Parathyroid adenoma (tissue), 2 donors: ENCODE results near the gene COMT.

Experiments used
- H2AFZ ChIP-seq: fragments of 300-600 bp; sonication (generic); one replicate; pipeline ENCODE4 v1.7.0; 2017; ENCODE audit warnings: antibody characterized with exemption, mild to moderate bottlenecking
- H3K27ac ChIP-seq: fragments of 300-600 bp; sonication (generic); one replicate; pipeline ENCODE4 v1.7.0; 2017
- H3K27me3 ChIP-seq: fragments of 300-600 bp; sonication (generic); one replicate; pipeline ENCODE4 v1.7.0; 2017; ENCODE audit warnings: low read length; ENCODE audit not compliant: control insufficient read depth, insufficient read depth
- H3K36me3 ChIP-seq: fragments of 300-600 bp; sonication (generic); one replicate; pipeline ENCODE4 v1.7.0; 2017; ENCODE audit warnings: low read length; ENCODE audit not compliant: control insufficient read depth, insufficient read depth
- H3K4me1 ChIP-seq: fragments of 300-600 bp; sonication (generic); one replicate; pipeline ENCODE4 v1.7.0; 2017; ENCODE audit warnings: control low read depth
- H3K4me2 ChIP-seq: fragments of 300-600 bp; sonication (generic); one replicate; pipeline ENCODE4 v1.7.0; 2017; ENCODE audit warnings: low read length
- H3K4me3 ChIP-seq: fragments of 300-600 bp; sonication (generic); one replicate; pipeline ENCODE4 v1.7.0; 2017; ENCODE audit warnings: low read depth, low read length
- H3K79me2 ChIP-seq: fragments of 300-600 bp; sonication (generic); one replicate; pipeline ENCODE4 v1.7.0; 2017; ENCODE audit warnings: control low read depth
- H3K9ac ChIP-seq: fragments of 300-600 bp; sonication (generic); one replicate; pipeline ENCODE4 v1.7.0; 2017; ENCODE audit warnings: mild to moderate bottlenecking
- H3K9me3 ChIP-seq: fragments of 300-600 bp; sonication (generic); one replicate; pipeline ENCODE4 v1.7.0; 2017; ENCODE audit warnings: low read length; ENCODE audit not compliant: control insufficient read depth
- TF ChIP-seq, protein P1 (sequence below): fragments of 300-600 bp; sonication (generic); IDR thresholded peaks from one replicate; pipeline ENCODE4 v1.7.0; 2017; ENCODE audit warnings: antibody characterized with exemption, mild to moderate bottlenecking
- donor health status: primary hyperparathyroidism.

COMT gene

DNA sequence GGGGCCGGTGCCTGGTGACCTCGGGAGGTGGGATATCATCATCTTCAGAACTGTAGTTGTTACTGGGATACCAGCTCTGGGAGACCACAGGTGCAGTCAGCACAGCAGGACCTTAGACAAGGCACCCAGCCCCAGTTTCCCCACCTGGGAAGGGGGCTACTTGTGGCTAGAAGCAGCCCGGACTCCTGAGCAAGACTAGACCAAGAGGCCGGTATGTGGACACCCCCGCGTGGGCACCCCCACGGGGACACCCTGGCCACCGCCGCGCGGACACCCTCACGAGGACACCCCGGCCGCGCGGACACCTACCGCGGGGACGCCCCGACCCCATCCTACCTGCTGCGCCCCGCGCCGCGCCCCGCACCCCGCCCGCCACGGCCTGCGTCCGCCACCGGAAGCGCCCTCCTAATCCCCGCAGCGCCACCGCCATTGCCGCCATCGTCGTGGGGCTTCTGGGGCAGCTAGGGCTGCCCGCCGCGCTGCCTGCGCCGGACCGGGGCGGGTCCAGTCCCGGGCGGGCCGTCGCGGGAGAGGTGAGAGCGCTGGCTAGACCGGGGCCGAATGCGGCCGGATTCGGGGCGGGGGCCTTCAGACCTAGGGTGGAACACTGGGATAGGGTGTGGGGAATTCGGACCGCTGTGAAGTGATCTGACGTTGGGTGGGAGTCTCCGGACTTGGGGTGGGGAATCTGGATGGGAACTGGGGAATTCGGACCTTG lies at the start of gene COMT, which contains the start of gene TXNRD2:
COMT (plus strand) TSS at position 408 of the 718 bp plus-strand sequence. CDS start 20,755 bp downstream, outside the sequence.
TXNRD2 (minus strand) TSS at position 454 of the 718 bp plus-strand sequence; CDS start at position 439, 15 bp downstream.
- H3K36me3 ChIP-seq = no peaks in the 10 kb centered on the region
- no peaks in the 10 kb centered on the region for H3K9me3 ChIP-seq
- H3K4me3 ChIP-seq = peak within 1 kb of the TSS; percentile 72
- H3K79me2 ChIP-seq = no peaks in the 10 kb centered on the region
- H3K4me1 ChIP-seq = peaks cover 7% of the 10 kb centered on the region
- H2AFZ ChIP-seq = peak within 1 kb of the TSS; percentile 86
- peak within 1 kb of the TSS; percentile 37 for H3K9ac ChIP-seq
- H3K27ac ChIP-seq = peak within 1 kb of the TSS; percentile 71
- peak within 1 kb of the TSS; percentile 87 for H3K4me2 ChIP-seq
- no peaks in the 10 kb centered on the region for H3K27me3 ChIP-seq
- TF ChIP-seq, protein P1, sequence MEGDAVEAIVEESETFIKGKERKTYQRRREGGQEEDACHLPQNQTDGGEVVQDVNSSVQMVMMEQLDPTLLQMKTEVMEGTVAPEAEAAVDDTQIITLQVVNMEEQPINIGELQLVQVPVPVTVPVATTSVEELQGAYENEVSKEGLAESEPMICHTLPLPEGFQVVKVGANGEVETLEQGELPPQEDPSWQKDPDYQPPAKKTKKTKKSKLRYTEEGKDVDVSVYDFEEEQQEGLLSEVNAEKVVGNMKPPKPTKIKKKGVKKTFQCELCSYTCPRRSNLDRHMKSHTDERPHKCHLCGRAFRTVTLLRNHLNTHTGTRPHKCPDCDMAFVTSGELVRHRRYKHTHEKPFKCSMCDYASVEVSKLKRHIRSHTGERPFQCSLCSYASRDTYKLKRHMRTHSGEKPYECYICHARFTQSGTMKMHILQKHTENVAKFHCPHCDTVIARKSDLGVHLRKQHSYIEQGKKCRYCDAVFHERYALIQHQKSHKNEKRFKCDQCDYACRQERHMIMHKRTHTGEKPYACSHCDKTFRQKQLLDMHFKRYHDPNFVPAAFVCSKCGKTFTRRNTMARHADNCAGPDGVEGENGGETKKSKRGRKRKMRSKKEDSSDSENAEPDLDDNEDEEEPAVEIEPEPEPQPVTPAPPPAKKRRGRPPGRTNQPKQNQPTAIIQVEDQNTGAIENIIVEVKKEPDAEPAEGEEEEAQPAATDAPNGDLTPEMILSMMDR = no peak

DNA sequence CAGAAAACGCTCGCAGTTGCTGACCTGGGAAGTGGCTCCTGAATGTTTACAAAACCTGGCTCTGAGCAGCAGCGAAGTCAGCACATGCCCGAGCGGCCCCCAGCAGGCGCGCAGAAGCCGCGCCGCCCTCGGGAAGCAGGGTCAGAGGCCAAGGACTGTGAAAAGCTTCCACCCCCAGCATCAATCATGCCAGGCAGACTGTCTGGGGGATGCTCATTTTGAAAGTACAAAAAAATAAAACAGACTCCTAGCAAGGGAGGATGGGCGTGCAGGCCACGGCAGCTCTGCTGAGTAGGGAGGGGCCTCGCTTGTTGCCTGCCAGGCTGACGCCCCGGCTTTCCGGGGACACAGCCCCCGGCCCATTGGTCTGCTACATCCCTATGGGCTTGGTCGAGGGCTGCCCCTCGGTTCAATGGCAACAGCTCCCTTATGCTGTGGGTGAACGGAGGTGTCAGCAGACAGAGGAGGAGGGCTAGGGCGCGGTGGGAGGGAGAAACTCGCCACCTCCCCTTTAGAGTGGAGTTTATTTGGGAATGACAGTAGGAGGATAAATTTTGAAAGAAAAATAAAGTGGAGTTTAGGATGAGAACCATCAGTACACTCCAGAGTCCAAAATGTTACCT lies 49.2 kb upstream of the COMT start:
- H3K36me3 ChIP-seq = no peaks in the 10 kb centered on the region
- peak overlapping the region; percentile 35 for H3K4me3 ChIP-seq

DNA sequence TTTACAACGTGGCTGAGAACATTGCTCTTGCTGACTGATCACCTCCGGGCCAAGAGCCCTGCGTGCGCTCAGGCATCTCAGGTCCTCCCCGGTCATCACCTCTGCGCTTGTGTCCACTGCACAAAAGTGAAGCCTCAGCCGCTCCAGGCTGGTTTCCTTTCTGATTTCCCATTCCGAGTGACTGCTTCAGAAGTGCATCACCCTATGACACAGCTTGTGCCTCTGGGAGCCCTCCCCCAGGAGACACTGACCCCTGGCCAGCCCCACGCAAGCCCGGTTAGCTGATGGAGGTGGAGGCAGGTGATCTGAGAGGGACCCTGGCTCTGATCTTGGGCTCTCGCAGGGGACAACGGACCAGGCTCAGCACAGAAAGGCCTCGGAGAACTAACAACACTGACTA lies 48.6 kb upstream of the COMT start:
- Histone ChIP-seq H3K27ac (peak overlapping the region; percentile 84), H3K27me3 (no peaks in the 10 kb centered on the region), H3K9me3 (no peaks in the 10 kb centered on the region), H3K36me3 (no peaks in the 10 kb centered on the region), H2AFZ (no peak overlapping the region), H3K4me3 (no peak overlapping the region), H3K9ac (no peak overlapping the region), H3K4me1 (peaks cover 24% of the 10 kb centered on the region), H3K79me2 (no peaks in the 10 kb centered on the region), H3K4me2 (peak overlapping the region; percentile 67)
- TF ChIP-seq, protein P1 = no peak

More for the DNA sequence above, 49.2 kb upstream of the COMT start:
- Histone ChIP-seq H2AFZ (peak overlapping the region; percentile 20), H3K79me2 (no peaks in the 10 kb centered on the region), H3K4me1 (peaks cover 24% of the 10 kb centered on the region), H3K9me3 (no peaks in the 10 kb centered on the region), H3K27ac (peak overlapping the region; percentile 84), H3K27me3 (no peaks in the 10 kb centered on the region), H3K9ac (no peak overlapping the region), H3K4me2 (peak overlapping the region; percentile 67)
- TF ChIP-seq, protein P1 = no peak

DNA sequence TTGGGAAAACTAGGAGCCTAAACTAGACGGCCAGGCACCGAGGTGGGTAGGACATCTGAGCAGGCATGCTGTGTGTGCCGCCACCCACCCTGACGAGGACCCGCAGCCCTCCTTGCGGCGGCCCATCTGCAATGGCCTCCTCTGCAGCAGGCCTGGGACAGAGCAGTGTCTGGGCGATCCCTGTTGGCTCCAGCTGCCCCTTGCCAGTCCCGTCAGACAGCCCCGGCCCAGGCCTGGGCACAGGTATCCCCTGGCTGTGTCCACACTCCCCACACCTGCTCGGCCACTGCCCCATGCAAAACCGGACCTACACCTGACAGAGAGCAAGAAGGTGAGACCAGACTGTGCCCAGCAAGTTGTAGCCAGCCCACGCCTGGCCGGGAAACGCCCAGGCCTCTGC lies 48.2 kb upstream of the COMT start:
- Histone ChIP-seq H3K36me3 (no peaks in the 10 kb centered on the region), H3K9ac (no peak overlapping the region), H3K9me3 (no peaks in the 10 kb centered on the region), H3K4me3 (no peak overlapping the region), H3K4me1 (peaks cover 24% of the 10 kb centered on the region), H3K27me3 (no peaks in the 10 kb centered on the region), H2AFZ (no peak overlapping the region), H3K79me2 (no peaks in the 10 kb centered on the region), H3K4me2 (no peak overlapping the region), H3K27ac (no peak overlapping the region)
- TF ChIP-seq, protein P1 = no peak
